H1 (cell line): ENCODE measurements around the gene COQ10B.
"Not testable (repeated sequence)": the region's sequence is repeated elsewhere in the genome, so short reads cannot be mapped to it uniquely, and the experiment has no call there.

Source experiments
- CBX5 ChIP-seq: fragments of 300-800, 300-1000 bp; sonication (generic); IDR thresholded peaks from 2 replicates; pipeline ENCODE4 v1.7.1; 2016; ENCODE audit warnings: antibody characterized with exemption, low read length, low read depth
- CTCF ChIP-seq, 3 experiments: IDR thresholded peaks; 1 replicate in 2 of 3; 2 replicates in 1 of 3; pipeline versions ENCODE4 v1.5.1 to v1.6.1; 2011; ENCODE audit warnings: low read length in 3 of 3, mild to moderate bottlenecking in 3 of 3, inconsistent platforms in 2 of 3, low read depth in 1 of 3, moderate library complexity in 1 of 3; ENCODE audit not compliant: insufficient read depth in 1 of 3; ENCODE audit errors: control extremely low read depth in 1 of 3
- EZH2 ChIP-seq: fragments of 200-600 bp; sonication (generic); IDR thresholded peaks from 2 replicates; pipeline ENCODE4 v1.7.1; 2012; ENCODE audit warnings: low read depth, mild to moderate bottlenecking, moderate library complexity, low read length, inconsistent platforms; ENCODE audit not compliant: severe bottlenecking
- JUN ChIP-seq: IDR thresholded peaks from 2 replicates; pipeline ENCODE4 v1.6.1; 2011; ENCODE audit warnings: low read depth, mild to moderate bottlenecking, improper control_type of control experiment, low read length
- MAFK ChIP-seq: IDR thresholded peaks from 2 replicates; pipeline ENCODE4 v1.6.1; 2012; ENCODE audit warnings: low read depth, mild to moderate bottlenecking, improper control_type of control experiment, low read length
- POLR2AphosphoS5 ChIP-seq: IDR thresholded peaks from 2 replicates; pipeline ENCODE4 v1.6.1; 2011; ENCODE audit warnings: low read depth, low read length
- SRF ChIP-seq: IDR thresholded peaks from 2 replicates; pipeline ENCODE4 v1.6.1; 2011; ENCODE audit warnings: mild to moderate bottlenecking, low read depth, low read length, moderate library complexity
- USF2 ChIP-seq: IDR thresholded peaks from 2 replicates; pipeline ENCODE4 v1.6.1; 2011; ENCODE audit warnings: low read length, improper control_type of control experiment

- not testable (repeated sequence) for TF ChIP-seq CTCF (IDR thresholded peaks at IDR 0.05; ENCODE audit: control extremely low read depth in 1 of 3, insufficient read depth in 1 of 3, low read depth in 1 of 3, low read length in 3 of 3); USF2; MAFK; POLR2AphosphoS5; SRF; EZH2; JUN; CBX5
Measured at GRCh38 chr2:197484248-197484647, 30.9 kb downstream of the COQ10B start.
